Stimulated activated effector memory CD8-positive, alpha-beta T cell treated with anti-CD3 and anti-CD28 coated beads, Interleukin-12 subunit alpha, Interleukin-12 subunit beta, amount 100 ng/mL, for 72 hours (primary cell): ENCODE data around the gene KLF15.

Experiments used
- ATAC-seq: fragments of 150-1000 bp; cut with Tn5 transposase; 2 replicates; pipeline ENCODE4 v1.10.0; 2021
- DNase-seq, 2 donors: peaks; one replicate each; pipeline ENCODE4 v3.0.0; 2021 to 2022; ENCODE audit warnings: low spot score in 2 of 2
- H3K27ac Mint-ChIP-seq: one replicate; pipeline ENCODE4 v1.8.0; 2022; ENCODE audit warnings: mild to moderate bottlenecking, mixed read lengths
- H3K36me3 Mint-ChIP-seq: one replicate; pipeline ENCODE4 v1.8.0; 2022; ENCODE audit warnings: mild to moderate bottlenecking, mixed read lengths
- H3K4me1 Mint-ChIP-seq: one replicate; pipeline ENCODE4 v1.8.0; 2022; ENCODE audit warnings: mixed read lengths
- H3K4me3 Mint-ChIP-seq: one replicate; pipeline ENCODE4 v1.8.0; 2022; ENCODE audit warnings: mild to moderate bottlenecking, mixed read lengths
- H3K9me3 Mint-ChIP-seq: one replicate; pipeline ENCODE4 v1.8.0; 2022; ENCODE audit warnings: mixed read lengths

The KLF15 gene

GRCh38 chr3:126304291-126304690, 52.9 kb downstream of the KLF15 start:
- H3K36me3 Mint-ChIP-seq, result peaks cover 4% of the 10 kb centered on the region
- H3K27ac Mint-ChIP-seq, result no peak overlapping the region
- H3K4me1 Mint-ChIP-seq, result no peaks in the 10 kb centered on the region
- no peak overlapping the region for H3K4me3 Mint-ChIP-seq
- no peak for ATAC-seq
- H3K9me3 Mint-ChIP-seq, result peaks cover 14% of the 10 kb centered on the region
- DNase-seq, result peak in 1 of 2 donors; percentile 12

- DNase-seq (no peak), ATAC-seq (no peak)
- H3K27ac Mint-ChIP-seq, result no peak overlapping the region
- peaks cover 14% of the 10 kb centered on the region for H3K9me3 Mint-ChIP-seq
- no peak overlapping the region for H3K4me3 Mint-ChIP-seq
- H3K36me3 Mint-ChIP-seq, result peaks cover 4% of the 10 kb centered on the region
- no peaks in the 10 kb centered on the region for H3K4me1 Mint-ChIP-seq
Measured at GRCh38 chr3:126303272-126303671, 53.9 kb downstream of the KLF15 start.

GRCh38 chr3:126300761-126301481, 56.3 kb downstream of the KLF15 start:
- Mint-ChIP-seq H3K36me3 (peaks cover 4% of the 10 kb centered on the region), H3K4me1 (no peaks in the 10 kb centered on the region), H3K9me3 (peaks cover 14% of the 10 kb centered on the region), H3K4me3 (no peak overlapping the region), H3K27ac (no peak overlapping the region)
- ATAC-seq (no peak), DNase-seq (peak in 1 of 2 donors; percentile 18)

- H3K27ac Mint-ChIP-seq, result no peak overlapping the region
- H3K4me3 Mint-ChIP-seq, result no peak overlapping the region
- ATAC-seq, result peak; percentile 46
- peaks cover 14% of the 10 kb centered on the region for H3K9me3 Mint-ChIP-seq
- peak in 1 of 2 donors; percentile 25 for DNase-seq
- H3K36me3 Mint-ChIP-seq, result no peaks in the 10 kb centered on the region
- no peaks in the 10 kb centered on the region for H3K4me1 Mint-ChIP-seq
Measured at GRCh38 chr3:126300001-126300760, 57.0 kb downstream of the KLF15 start.

GRCh38 chr3:126295407-126295939, 61.7 kb downstream of the KLF15 start:
- Mint-ChIP-seq H3K4me1 (no peaks in the 10 kb centered on the region), H3K4me3 (no peak overlapping the region), H3K27ac (no peak overlapping the region), H3K9me3 (no peaks in the 10 kb centered on the region), H3K36me3 (no peaks in the 10 kb centered on the region)
- DNase-seq (peak in 1 of 2 donors; percentile 28), ATAC-seq (no peak)

GRCh38 chr3:126294211-126294808, 62.9 kb downstream of the KLF15 start:
- ATAC-seq (no peak), DNase-seq (peak in 1 of 2 donors; percentile 13)
- Mint-ChIP-seq H3K9me3 (no peaks in the 10 kb centered on the region), H3K4me3 (no peak overlapping the region), H3K4me1 (no peaks in the 10 kb centered on the region), H3K36me3 (no peaks in the 10 kb centered on the region), H3K27ac (no peak overlapping the region)

GRCh38 chr3:126293370-126294082, 63.7 kb downstream of the KLF15 start:
- ATAC-seq, result peak; percentile 30
- DNase-seq, result peak in 1 of 2 donors; percentile 26
- Mint-ChIP-seq H3K4me1 (no peaks in the 10 kb centered on the region), H3K9me3 (no peaks in the 10 kb centered on the region), H3K4me3 (no peak overlapping the region), H3K27ac (no peak overlapping the region), H3K36me3 (no peaks in the 10 kb centered on the region)
